Lung microvascular endothelial cell (primary cell): Measurements from ENCODE around the gene SLAMF8. TPM values are rescaled to one million over a fixed set of nuclear protein-coding genes. Genes with fewer than 3 reads are reported as not detected.

Experiments
- DNase-seq, 2 donors: peaks; one replicate each; pipeline versions ENCODE4 v3.0.0 to v3.0.0-alpha.2; 2010; ENCODE audit warnings: low read depth in 2 of 2
- total RNA-seq: library from RNA; depleted of rRNA; stranded (reverse); fragments of >200 nt; gene quantifications from 2 replicates; pipeline ENCODE4 v1.2.1, GENCODE V29; 2014

The SLAMF8 gene
- total RNA-seq, 1 donor from 2014 or later: not detected

DNA sequence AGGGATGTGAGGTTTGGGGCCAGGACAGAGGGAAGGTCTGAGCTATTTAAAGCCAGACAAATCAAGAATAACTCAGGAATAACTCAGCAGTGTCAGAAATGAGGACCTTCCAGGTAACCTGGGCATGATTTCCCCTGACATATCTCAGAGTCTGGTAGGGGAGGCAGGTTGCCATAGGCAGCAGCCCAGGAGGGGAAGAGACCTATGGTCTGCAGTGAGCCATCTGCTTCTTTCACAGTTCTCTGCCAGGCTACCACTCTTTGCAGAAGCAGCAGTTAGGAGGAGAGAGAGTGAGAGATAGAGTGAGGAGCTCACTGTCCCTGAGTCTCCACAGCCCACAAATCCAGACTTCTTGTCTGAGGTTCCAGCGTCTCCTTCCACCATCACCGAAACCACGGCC, 42.1 kb downstream of the SLAMF8 start:
- no peak for DNase-seq

DNA sequence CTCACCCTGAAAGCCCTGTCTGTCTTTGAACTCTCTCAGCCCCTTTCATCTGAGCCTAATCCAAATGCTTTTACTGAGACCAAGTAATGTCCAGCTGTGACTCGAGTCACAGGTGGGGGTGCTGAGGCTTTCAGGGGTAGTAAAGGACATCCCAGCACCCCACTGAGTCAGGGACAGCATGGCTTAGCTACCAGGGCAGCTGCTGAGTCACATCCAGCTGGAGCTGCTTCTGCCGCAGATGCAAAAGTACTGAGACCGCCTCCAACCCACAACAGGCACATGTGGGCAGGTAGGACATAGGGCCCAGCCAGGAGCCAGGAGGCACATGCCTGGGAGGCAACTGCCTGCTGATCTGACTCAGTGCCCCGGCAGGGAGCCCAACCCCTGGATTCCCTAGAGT, 42.5 kb downstream of the SLAMF8 start:
- DNase-seq: peak in 1 of 2 donors; percentile 38

DNA sequence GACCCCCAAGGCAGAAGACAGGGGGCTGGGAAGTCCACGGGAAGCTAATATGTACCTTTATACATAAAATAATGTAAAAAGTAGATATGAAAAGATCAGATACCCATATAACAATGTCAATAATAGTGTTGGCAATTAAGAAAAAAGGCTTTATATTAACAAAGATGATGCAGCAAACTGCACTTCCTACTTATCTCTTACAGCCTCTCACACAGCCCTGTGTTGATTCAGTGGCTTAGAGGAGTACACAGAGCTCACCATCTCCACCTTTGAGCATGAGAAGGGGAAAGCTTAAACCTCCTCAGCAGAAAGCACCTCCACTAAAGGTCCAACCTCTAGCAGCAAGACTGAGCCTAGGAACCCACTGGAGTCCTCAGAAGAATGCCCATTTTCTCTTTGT, 42.9 kb downstream of the SLAMF8 start:
- DNase-seq: no peak

DNA sequence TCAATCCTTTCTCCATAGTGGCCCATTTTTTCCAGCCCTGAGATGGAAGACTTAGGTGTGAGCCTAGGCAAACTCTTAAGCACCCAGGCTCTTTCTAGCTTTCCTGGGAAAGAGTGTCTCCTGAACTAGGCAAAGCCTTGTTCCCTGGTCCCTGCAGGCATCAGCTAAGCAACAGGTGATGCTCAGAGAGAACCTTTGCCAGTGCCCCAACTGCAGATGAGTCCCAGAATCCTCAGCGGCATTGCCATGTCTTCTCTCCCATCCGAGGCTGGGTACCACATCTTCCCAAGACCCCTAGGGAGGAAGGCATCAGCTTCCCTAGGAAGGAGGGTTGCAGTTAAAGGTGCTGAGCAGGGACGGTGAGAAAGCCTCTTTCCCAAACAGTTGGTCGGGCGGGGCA, 44.0 kb downstream of the SLAMF8 start:
- DNase-seq: no peak

DNA sequence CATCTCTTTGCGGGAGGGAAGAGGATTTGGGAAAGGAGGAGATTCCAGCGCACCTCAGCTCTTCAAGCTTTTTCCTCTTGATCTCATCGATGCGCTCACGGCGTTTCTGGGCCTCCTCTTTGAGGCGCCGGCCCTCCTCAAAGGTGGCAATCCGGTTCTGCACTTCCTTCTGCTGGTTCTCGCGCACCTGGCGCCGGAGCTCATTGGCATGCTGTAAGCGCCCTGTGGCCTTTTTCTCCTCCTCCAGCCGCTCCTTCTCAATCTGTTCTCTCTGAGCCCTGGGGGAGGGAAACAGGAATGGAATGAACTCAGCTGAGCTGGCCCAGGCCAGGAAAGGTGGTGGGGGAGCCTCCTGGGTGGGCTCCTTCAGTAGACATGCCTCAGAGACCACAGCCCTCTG, 46.2 kb downstream of the SLAMF8 start:
- no peak for DNase-seq

DNA sequence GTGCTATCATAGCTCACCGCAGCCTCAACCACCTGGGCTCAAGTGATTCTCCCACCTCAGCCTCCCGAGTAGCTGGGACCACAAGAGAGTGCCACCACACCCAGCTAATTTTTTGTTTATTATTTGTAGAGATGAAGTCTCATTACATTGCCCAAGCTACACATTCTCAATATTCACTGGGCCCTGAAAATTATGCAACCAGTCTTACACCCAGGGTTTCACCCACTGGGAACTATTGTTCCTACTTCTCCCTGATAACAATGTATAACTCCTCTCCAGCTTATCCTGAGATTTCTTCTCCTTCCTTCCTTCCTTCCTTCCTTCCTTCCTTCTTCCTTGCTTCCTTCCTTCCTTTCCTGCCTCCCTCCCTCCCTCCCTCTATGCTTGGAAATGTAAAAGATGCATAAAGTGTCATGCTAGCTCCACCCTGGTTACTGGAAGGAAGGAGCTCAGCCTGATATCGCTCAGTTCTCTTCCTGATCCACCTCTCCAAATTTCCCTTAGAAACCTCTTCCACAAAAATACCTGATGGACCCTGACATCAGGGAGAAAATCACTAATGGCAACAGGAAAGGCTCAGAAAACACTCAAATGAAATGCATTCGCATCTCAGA, 47.0 kb downstream of the SLAMF8 start:
- no peak for DNase-seq

DNA sequence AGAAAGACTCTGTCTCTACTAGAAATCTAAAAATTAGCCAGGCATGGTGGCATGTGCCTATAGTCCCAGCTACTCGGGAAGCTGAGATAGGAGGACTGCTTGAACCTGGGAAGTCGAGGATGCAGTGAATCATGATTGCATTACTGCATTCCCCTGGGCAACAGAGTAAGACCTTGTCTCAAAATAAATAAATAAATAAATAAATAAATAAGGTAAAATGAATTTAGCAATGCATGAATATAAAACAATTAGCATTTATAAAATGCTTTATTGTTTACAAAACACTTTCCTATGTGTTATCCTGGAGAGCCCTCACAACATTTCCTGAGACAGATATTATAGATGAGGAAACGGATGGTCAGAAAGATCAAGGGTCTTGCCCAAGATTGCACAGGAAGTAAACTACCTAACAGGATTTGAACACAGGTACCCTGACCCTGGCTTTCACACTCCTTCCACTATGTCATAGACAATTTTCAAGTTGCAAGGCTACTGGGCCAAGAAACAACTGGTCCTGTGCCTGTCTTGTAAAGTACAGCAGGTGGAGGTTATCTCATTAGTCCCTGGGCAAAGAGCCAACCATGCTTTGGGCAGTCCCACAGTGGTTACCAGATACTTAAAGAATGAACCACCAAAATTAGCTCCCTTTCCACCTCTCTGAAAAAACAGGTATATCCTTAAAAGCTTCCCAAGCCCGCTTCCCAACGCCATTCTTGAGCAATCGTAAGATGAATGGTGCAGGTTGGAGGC, 51.2 kb downstream of the SLAMF8 start:
- no peak for DNase-seq

DNA sequence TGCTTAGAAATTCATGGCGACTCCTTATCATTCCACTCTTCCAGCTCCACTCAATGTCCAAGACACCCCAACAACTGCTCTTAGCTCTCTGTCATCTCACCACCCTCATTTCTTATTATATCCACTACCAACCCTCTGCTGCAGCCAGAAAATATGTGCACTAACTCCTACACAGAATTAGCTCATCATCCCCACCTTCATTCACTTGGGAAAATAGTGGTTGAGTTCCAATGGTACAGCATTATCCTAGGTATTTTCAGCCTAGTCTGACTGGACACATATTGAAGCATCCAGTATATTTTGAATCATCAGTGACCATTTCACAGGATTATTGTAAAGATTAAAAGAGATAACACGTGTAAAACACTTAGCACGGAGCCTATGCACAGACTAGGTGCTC, 52.5 kb downstream of the SLAMF8 start:
- DNase-seq: no peak

DNA sequence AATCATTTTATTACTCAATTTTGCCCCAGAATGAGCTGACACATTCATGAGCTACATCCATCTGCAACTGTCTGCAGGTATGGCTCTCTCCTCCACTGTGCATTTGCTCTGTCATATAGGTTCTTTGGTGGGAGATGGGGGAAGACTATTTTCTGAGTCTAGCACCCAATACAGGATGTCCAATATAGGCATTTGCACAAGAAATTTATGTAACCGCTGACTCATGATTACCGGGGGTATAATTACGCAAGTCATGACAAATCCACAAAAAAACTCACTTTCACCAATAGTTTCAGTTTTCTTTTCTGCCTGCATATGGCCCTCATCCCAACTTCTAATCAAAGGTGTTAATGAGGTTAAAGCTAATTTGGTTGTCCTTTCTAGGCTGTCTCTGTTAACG, 53.3 kb downstream of the SLAMF8 start:
- DNase-seq: peak in 1 of 2 donors; percentile 71

DNA sequence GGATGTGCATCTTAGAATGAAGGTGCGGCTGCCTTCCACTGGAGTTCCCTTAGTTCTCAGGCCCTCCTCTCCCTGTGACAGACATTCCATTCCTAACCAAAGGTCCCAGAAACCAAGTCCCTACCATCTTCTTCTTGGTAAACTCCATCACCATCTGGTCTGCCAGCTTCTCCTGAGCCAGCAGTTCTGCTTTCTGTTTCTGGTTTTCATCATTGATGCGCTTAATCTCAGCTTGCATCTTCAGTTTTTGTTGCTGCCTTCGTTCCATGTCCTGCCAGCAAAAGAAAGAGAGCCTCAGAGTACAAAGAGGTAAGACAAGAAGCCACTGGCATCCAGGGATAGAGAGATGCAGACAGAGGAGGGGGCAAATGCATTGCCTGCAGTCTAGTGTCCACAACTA, 53.8 kb downstream of the SLAMF8 start:
- peak in 1 of 2 donors; percentile 14 for DNase-seq

DNA sequence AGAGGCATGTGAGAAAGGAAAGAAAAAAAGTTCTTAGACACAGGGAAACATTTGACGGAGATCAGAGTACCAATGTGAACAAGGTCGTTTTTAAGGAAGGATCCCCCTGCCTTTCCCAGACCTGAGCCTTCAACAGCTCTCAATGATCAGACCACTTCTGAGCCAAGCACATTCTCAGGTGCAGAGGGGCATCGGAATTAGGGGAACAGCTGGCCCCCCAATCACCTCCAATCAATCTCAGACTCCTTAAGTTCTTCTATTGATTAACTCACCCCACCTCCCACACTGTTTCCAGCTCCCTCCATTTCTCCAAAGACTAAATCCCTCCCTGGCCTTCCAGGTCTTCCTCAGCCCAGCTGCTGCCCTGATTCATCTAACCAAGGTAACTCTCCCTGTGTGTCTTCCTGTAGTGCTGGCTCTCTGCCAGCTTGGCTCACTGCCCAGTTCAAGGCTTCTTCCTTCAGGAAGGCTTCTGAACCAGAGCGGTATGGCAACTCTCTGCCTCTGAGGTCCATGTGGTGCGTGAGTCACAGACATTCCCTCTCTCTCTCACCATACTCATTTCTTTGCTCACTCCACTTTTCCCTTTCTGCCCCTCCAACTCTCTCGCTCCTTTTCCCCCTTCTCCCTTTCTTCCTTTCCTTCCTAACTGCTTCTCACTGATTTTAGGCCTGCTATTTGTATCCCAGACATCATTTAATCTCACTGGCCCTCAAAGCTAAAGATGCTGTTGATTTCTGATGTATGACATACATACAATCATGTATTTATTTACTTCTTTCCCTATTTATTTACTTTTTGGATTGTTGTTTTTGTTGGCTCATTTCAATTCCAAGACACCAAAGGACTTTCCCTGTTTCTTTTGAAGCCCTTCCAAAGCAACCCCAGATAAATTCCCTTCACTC, 55.2 kb downstream of the SLAMF8 start:
- DNase-seq: peak; percentile 50 to 98

DNA sequence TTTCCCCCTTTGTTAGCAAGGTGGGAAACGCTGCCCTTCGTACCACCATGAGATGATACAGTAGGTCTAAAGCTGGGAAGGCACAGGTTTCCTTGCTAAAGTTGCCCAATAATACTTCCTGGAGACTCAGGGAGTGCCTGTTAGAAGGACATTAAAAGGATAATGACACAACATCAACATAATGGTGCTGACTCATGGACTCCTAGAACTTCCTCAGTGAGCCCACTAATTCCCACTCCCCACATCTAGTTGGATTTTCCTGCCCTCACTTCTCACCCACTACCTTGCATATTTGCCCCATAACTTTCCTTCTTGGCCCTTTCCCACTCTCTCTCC, 55.8 kb downstream of the SLAMF8 start:
- DNase-seq: peak in 1 of 2 donors; percentile 46

DNA sequence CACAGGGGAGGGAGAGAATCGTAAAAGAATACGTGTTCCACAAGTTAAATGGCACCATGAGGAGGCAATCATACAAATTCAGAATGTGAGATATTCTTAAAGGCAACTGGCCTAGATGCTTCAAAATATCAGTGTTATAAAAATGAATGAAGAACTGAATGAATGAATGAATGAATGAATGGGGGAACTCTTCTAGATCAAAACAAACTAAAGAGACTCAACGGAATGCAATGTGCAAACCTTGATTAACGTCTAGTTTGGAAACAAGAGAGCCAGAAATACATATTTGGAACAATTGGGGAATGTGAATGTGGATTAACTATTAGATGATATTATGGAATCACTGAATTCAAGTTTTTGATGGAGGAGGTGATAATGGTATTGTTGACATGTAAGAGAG, 56.5 kb downstream of the SLAMF8 start:
- no peak for DNase-seq

DNA sequence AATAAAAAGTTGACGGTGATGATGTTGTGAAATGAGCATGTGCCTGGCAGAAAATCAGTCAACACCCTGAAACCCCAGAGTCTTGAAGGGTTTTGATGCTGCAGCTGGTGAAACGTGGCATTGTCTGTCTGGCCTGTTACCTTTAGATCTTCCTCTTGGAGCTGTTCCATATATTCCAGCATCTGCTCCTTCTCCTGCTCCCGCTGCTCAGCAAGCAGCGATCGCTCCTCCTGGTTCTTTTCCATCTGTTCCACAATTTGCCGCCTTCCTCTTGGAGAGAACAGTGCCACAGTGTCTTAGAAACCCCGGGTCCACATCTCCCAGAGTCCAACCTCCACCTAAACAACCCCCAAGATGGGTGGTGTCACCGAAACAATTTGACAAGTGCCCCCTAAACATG, 57.6 kb downstream of the SLAMF8 start:
- DNase-seq: no peak

Other genes with a start within 250 kb of the SLAMF8 start
- gene APCS, start 239.0 kb upstream of the SLAMF8 start, total RNA-seq: not detected in 2 replicates
- gene CRP, start 112.3 kb upstream of the SLAMF8 start, total RNA-seq: not detected in 2 replicates
- gene DUSP23, start 45.9 kb upstream of the SLAMF8 start, total RNA-seq: 20.7 and 32.5 TPM in 2 replicates
- gene FCRL6, start 24.5 kb upstream of the SLAMF8 start, total RNA-seq: not detected in 2 replicates
- not detected in 2 replicates for gene VSIG8, start 35.8 kb downstream of the SLAMF8 start, total RNA-seq
- under 0.01 and 0.22 TPM in 2 replicates for gene CFAP45, start 73.3 kb downstream of the SLAMF8 start, total RNA-seq
- gene TAGLN2, start 98.6 kb downstream of the SLAMF8 start, total RNA-seq: 59.1 and 165 TPM in 2 replicates
- gene IGSF9, start 118.7 kb downstream of the SLAMF8 start, total RNA-seq: under 0.01 TPM in 1 of 2 replicates, not detected in the other
- gene SLAMF9, start 127.4 kb downstream of the SLAMF8 start, total RNA-seq: not detected in 2 replicates
- gene PIGM, start 205.1 kb downstream of the SLAMF8 start, total RNA-seq: 2.2 and 3.4 TPM in 2 replicates
- gene KCNJ10, start 243.3 kb downstream of the SLAMF8 start, total RNA-seq: not detected in 2 replicates